Muscle of leg (tissue), 11 donors: ENCODE results near the gene ROS1. TPM values are rescaled to one million over a fixed set of nuclear protein-coding genes. Genes with fewer than 3 reads are reported as not detected.
A peak's percentile ranks its signal among the peaks of the same experiment; 100 is the strongest.
"Not testable (repeated sequence)": the region's sequence is repeated elsewhere in the genome, so short reads cannot be mapped to it uniquely, and the experiment has no call there.

ENCODE experiments used
- DNase-seq: peaks from one replicate; pipeline ENCODE4 v3.0.0; 2013
- H3K27ac ChIP-seq: one replicate; pipeline ENCODE4 v1.5.1; 2013; ENCODE audit warnings: mild to moderate bottlenecking, low read length, control low read depth
- H3K27me3 ChIP-seq: one replicate; pipeline ENCODE4 v1.6.1; 2013; ENCODE audit warnings: low read length; ENCODE audit not compliant: control insufficient read depth, insufficient read depth
- H3K36me3 ChIP-seq: one replicate; pipeline ENCODE4 v1.6.1; 2013; ENCODE audit warnings: low read length; ENCODE audit not compliant: control insufficient read depth, insufficient read depth
- H3K4me1 ChIP-seq: one replicate; pipeline ENCODE4 v1.6.1; 2013; ENCODE audit warnings: low read length; ENCODE audit not compliant: control insufficient read depth, insufficient read depth
- H3K4me3 ChIP-seq: one replicate; pipeline ENCODE4 v1.5.1; 2013; ENCODE audit warnings: low read length, control low read depth
- H3K9me3 ChIP-seq: replicated peaks from 2 replicates; pipeline ENCODE4 v1.6.1; 2013; ENCODE audit warnings: low read depth, low read length; ENCODE audit not compliant: control insufficient read depth
- WGBS: methylation state at CpG from one replicate; pipeline ENCODE4 v1.1.5; 2013; ENCODE audit warnings: missing lambda C conversion rate; ENCODE audit not compliant: insufficient coverage; 5-methylcytosine and 5-hydroxymethylcytosine counted together
- polyA plus RNA-seq, 8 donors: library from polyadenylated mRNA; unstranded; fragments of 120-200 nt; gene quantifications; one replicate each; pipeline versions ENCODE4 v1.2.1 to v1.2.3, GENCODE V29; 2013; ENCODE audit warnings: inconsistent platforms in 1 of 8, low replicate concordance in 1 of 8; ENCODE audit not compliant: insufficient read length in 8 of 8, insufficient read depth in 1 of 8
- total RNA-seq: library from RNA; stranded (reverse); fragments of 120-200 nt; gene quantifications from one replicate; pipeline ENCODE4 v1.2.4, GENCODE V29; 2013

The ROS1 gene
- total and polyA plus RNA-seq, 9 donors = 0.04 to 0.50 (median 0.16) TPM

DNA sequence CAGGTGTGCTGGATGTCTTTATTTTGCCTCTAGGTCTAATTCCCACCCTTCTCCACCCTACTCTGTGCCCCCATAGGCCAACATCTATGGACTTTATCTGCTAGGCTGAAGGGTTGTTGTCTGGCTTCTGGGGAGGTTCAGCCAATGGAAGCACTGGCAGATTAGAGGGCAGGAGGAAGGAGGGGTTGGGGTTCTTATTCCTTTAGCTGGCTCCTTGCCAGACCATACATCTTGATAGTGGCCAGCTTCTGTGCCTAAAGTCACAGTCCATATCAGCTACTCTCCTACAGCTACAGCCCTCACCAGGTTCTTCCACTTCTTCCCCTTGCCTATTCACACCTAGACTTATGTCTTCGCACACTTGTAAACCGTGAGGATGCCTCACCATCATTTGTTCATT is 41.1 kb downstream of the ROS1 start:
- peaks cover 2% of the 10 kb centered on the region for H3K27me3 ChIP-seq
- no peak overlapping the region for H3K4me3 ChIP-seq
- H3K36me3 ChIP-seq = no peaks in the 10 kb centered on the region
- no peak overlapping the region for H3K27ac ChIP-seq
- 76% methylated on average over 2 of the region's 2 CpGs for WGBS
- H3K9me3 ChIP-seq = no peaks in the 10 kb centered on the region
- H3K4me1 ChIP-seq = no peaks in the 10 kb centered on the region
- peak; percentile 3 for DNase-seq

DNA sequence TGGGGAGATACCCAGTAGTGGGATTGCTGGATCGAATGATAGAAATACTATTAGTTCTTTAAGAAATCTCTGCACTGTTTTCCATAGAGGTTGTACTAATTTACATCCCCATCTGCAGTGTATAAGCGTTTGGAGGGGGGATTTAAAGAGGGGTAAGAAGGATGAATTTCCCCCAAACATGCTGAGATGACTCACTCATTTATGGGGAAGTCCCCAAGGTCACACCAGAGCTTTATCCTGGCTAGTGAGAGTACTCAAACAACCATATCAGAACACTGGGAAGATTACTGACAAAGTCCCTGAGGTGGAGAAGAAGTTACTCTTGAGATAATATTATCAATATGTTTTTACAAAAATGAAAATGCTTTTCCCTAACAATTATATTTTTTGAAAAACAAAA is 44.0 kb downstream of the ROS1 start:
- Histone ChIP-seq H3K27me3 (no peaks in the 10 kb centered on the region), H3K9me3 (no peaks in the 10 kb centered on the region), H3K4me1 (no peaks in the 10 kb centered on the region), H3K36me3 (no peaks in the 10 kb centered on the region), H3K4me3 (no peak overlapping the region), H3K27ac (no peak overlapping the region)
- WGBS = no CpG with 5 or more reads among the region's 2 CpGs
- no peak for DNase-seq

DNA sequence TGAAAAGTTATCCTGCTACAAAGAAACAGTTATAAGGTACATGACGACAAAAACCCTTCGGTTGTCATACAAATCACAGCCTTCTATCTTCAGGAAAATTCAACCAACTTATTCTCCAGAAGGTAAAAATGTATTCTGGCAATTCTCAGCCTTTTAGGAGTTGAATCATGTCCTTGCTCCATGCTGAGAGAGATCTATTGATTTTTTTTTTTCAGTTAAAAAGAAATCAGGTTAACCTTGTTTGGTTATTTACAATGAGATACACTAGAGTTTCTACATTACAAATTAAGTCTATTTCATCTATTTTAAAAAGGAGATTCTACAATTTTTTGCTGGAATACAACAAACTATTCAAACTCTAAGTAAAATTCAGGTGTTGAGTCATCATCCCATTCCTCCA is 45.4 kb downstream of the ROS1 start:
- Histone ChIP-seq H3K9me3 (no peaks in the 10 kb centered on the region), H3K27me3 (no peaks in the 10 kb centered on the region), H3K4me3 (no peak overlapping the region), H3K36me3 (no peaks in the 10 kb centered on the region), H3K4me1 (no peaks in the 10 kb centered on the region), H3K27ac (no peak overlapping the region)
- no CpG with 5 or more reads among the region's 2 CpGs for WGBS
- no peak for DNase-seq

DNA sequence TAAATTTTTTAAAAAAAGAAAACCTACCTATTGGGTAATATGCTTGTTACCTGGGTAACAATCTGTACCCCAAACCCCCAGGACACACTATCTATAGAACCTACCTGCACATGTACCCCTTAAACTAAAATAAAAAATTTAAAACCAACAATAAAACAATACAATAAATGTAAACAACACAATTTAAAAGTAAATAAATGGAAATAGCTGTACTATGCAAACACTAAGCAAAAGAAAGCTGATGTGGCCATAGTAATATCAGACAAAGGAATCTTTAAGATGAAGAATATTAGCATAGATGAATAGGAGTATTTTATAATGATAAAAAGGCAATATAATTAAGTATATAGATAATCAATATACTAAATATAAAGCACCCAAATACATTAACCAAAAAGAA is 50.3 kb downstream of the ROS1 start:
- Histone ChIP-seq H3K36me3 (no peaks in the 10 kb centered on the region), H3K27ac (no peak overlapping the region), H3K4me3 (no peak overlapping the region), H3K4me1 (no peaks in the 10 kb centered on the region), H3K27me3 (no peaks in the 10 kb centered on the region), H3K9me3 (peaks cover 7% of the 10 kb centered on the region)
- no peak for DNase-seq

DNA sequence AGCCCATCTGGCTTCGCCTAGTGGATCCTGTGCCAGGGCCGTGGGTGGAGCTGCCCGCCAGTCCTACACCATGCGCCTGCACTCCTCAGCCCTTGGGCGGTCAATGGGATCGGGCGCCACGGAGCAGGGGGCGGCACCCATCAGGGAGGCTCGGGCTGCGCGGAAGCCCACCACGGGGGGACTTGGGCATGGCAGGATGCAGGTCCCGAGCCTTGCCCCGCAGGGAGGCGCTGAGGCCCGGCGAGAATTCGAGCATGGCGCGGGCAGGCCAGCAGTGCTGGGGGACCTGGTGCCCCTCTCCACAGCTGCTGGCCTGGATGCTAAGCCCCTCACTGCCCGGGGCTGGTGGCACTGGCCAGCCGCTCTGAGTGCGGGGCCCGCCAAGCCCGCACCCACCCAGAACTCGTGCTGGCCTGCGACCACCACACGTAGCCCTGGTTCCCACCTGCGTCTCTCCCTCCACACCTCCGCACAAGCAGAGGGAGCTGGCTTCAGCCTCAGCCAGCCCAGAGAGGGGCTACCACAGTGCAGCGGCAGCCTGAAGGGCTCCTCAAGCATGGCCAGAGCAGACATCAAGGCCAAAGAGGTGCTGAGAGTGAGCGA is 52.4 kb downstream of the ROS1 start:
- Histone ChIP-seq H3K4me1 (no peaks in the 10 kb centered on the region), H3K27me3 (no peaks in the 10 kb centered on the region), H3K9me3 (peaks cover 7% of the 10 kb centered on the region), H3K4me3 (no peak overlapping the region), H3K36me3 (no peaks in the 10 kb centered on the region), H3K27ac (no peak overlapping the region)
- no peak for DNase-seq
- WGBS = 92% methylated on average over 30 of the region's 33 CpGs

DNA sequence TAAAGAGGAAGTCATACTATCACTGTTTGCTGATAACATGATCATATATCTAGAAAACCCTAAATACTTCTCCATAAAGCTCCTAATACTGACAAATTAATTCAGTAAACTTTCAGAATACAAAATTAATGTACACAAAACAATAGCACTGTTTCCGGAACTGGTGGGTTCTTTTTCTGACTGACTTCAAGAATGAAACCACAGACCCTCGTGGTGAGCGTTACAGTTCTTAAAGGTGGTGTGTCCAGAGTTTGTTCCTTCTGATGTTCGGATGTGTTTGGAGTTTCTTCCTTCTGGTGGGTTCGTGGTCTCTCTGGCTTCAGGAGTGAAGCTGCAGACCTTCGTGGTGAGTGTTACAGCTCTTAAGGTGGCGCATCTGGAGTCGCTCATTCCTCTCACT is 53.5 kb downstream of the ROS1 start:
- H3K36me3 ChIP-seq, H3K4me1 ChIP-seq, H3K4me3 ChIP-seq, H3K27me3 ChIP-seq, H3K27ac ChIP-seq, H3K9me3 ChIP-seq, DNase-seq: not testable (repeated sequence)
- 60% methylated on average over 1 of the region's 8 CpGs for WGBS

DNA sequence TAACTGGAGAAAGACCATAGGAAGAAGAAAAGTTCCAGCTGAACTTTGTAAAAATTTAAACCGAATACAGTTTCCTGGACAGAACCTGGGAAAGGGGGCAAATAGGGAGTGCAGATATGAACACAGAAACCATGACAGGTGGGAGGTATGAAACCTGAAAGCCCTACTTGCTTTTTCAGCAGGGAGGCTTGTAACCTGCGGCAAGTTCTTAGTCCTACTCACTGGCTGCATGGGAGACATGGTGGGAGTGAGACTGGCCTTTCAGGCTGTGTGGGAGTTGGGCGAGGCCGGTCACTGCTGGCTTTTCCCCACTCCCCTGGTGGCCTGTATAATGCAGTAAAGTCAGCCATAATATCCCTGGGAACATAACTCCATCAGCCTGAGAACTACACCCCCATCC is 54.2 kb downstream of the ROS1 start:
- Histone ChIP-seq H3K27me3 (no peaks in the 10 kb centered on the region), H3K9me3 (peaks cover 7% of the 10 kb centered on the region), H3K27ac (no peak overlapping the region), H3K4me1 (no peaks in the 10 kb centered on the region), H3K4me3 (no peak overlapping the region), H3K36me3 (no peaks in the 10 kb centered on the region)
- DNase-seq = no peak
- WGBS = 73% methylated on average over 2 of the region's 4 CpGs

DNA sequence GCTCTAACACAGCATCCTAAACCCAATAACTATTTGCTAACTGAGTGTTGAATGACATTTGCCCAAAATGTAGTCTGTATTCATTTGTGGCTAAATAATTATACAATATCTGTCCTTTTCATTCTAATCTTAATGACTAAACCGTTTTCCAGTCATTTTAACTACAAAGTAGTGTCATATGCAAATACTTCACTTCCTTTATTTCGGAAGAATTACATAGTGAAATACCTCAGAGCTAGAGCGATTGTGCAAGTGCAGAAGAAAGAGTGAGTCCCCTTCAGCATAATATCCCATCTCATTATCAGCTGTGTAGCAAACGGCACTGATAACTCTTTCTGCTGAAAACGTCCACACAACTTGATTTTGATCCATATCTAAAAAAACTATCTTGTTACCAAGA is 66.2 kb downstream of the ROS1 start:
- H3K4me3 ChIP-seq = no peak overlapping the region
- H3K4me1 ChIP-seq = no peaks in the 10 kb centered on the region
- no CpG with 5 or more reads among the region's 5 CpGs for WGBS
- H3K27ac ChIP-seq = no peak overlapping the region
- no peaks in the 10 kb centered on the region for H3K27me3 ChIP-seq
- DNase-seq = no peak
- H3K9me3 ChIP-seq = no peaks in the 10 kb centered on the region
- H3K36me3 ChIP-seq = no peaks in the 10 kb centered on the region

DNA sequence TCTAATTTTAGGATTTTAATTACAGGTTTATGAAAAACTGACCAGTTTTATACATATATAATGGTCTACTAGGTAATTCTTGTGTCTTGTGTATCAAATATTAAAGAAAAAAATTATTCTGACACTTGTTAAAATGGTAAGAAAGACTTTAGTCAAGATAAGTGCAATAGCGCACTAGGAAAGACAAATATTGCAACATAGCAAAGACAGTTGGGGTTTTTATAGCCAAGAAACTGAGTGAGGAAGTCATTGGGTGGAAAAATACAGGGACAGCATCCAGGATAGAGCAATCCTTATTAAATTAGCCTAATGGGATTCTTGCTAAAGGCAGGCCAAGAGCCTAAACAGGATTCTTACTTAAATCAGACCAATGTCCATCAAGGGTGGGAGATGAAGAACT is 71.1 kb downstream of the ROS1 start:
- WGBS = no CpG with 5 or more reads among the region's 1 CpG

DNA sequence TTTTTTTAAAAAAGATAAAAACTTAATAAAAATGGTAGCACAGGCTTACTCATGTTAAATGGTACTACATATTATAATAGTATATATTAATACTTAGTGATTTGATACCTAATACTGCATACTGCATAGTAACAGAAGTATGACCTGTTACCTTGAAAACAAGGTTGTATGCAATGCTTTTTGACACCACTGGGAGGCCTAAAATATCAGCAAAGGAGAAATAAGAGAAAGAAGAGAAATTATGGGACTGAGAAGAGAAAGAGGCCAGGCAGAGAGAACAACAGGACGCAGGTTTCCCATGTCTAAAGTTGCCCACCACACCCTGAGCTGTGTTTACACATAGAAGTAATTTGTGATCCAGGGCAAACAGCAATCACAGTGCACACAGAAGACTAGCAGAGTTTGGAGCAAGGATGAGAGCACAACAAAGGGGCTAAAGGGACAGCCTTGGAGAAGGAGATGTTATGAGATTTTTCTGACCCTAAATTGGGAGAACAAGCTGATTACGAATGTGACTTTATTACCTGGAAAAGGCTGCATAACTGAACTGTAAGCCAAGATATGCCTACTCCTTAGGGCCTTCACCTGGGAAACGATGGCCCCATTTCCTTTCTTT is 73.2 kb downstream of the ROS1 start:
- no peaks in the 10 kb centered on the region for H3K9me3 ChIP-seq
- H3K36me3 ChIP-seq = no peaks in the 10 kb centered on the region
- no peaks in the 10 kb centered on the region for H3K4me1 ChIP-seq
- no peak for DNase-seq
- no peaks in the 10 kb centered on the region for H3K27me3 ChIP-seq
- H3K4me3 ChIP-seq = no peak overlapping the region
- H3K27ac ChIP-seq = no peak overlapping the region
- WGBS = no CpG with 5 or more reads among the region's 3 CpGs

More for the DNA sequence above, 71.1 kb downstream of the ROS1 start:
- H3K27me3 ChIP-seq = no peaks in the 10 kb centered on the region
- H3K36me3 ChIP-seq = no peaks in the 10 kb centered on the region
- H3K27ac ChIP-seq = no peak overlapping the region
- H3K4me1 ChIP-seq = no peaks in the 10 kb centered on the region
- no peaks in the 10 kb centered on the region for H3K9me3 ChIP-seq
- no peak overlapping the region for H3K4me3 ChIP-seq
- no peak for DNase-seq

DNA sequence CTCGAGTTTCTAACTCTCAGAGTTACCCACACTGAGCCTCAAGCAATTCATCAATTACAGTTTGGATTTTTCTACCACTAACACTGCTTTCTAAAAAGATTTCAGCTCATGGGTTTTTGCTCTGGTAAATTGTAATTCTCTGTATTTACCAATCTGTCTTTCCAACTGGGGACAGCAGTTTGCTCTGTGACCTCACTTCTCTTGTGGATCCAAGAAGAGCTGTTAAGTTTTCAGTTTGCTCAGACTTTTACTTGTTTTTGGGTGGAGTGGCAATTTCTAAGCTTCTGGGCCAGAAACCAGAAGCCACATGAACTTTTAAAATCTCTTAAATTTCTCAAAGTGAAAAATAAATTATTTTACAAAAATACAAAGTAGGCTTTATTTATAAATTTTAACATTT is 74.2 kb downstream of the ROS1 start:
- no peaks in the 10 kb centered on the region for H3K9me3 ChIP-seq
- H3K27ac ChIP-seq = no peak overlapping the region
- no peaks in the 10 kb centered on the region for H3K36me3 ChIP-seq
- DNase-seq = no peak
- H3K4me3 ChIP-seq = no peak overlapping the region
- no peaks in the 10 kb centered on the region for H3K4me1 ChIP-seq
- H3K27me3 ChIP-seq = no peaks in the 10 kb centered on the region
- WGBS = no CpG with 5 or more reads among the region's 1 CpG
